HFF-Myc (cell line): ENCODE data around the gene PRKG2.

Experiments used
- DNase-seq: peaks from one replicate; pipeline ENCODE4 v3.0.0-alpha.2; 2011; ENCODE audit warnings: low read depth; ENCODE audit errors: extremely low read depth
- H3K4me3 ChIP-seq: replicated peaks from 2 replicates; pipeline ENCODE4 v1.5.1; 2011; ENCODE audit warnings: low read depth, mild to moderate bottlenecking, control low read depth, low read length
- TF ChIP-seq, protein P1 (sequence below): IDR thresholded peaks from 2 replicates; pipeline ENCODE4 v1.5.1; 2012; ENCODE audit warnings: mild to moderate bottlenecking, low read depth, low read length, control low read depth; ENCODE audit errors: missing control alignments

Gene PRKG2

DNA sequence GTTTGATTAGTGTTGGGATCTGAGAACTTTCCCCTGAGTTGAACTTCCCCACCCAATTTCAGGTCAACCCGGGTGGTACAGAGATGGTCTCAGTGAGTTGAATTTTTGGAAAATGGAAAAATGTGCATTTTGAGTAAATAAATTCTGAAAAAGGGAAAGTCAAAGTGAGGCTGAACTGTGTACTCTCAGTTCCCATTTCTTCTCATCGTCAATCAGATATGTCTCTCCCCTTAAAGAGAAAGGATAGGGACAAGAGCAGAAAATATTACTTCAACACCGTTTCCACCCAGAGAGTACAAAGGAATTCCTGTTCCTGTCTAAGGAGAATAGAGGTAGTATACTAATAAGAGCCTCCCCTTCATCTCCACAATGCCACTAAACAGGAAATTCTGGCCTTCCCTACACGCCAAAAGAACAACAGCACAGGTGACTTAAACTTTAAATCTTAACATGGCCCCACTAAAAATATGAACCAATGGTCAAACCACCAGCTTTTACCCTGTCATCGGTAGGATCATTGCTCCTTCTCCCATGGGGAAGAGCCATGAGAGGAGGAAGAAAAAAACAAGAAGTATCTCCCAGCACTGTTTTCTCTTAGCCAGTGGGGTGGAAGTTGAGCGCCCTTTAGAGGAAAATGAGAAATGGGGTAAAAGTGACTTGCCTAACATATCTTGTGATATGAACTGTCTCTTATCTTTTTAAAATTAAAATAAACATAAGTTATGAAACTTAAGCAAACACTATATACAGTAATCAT, 154.3 kb downstream of the PRKG2 start:
- TF ChIP-seq, protein P1, sequence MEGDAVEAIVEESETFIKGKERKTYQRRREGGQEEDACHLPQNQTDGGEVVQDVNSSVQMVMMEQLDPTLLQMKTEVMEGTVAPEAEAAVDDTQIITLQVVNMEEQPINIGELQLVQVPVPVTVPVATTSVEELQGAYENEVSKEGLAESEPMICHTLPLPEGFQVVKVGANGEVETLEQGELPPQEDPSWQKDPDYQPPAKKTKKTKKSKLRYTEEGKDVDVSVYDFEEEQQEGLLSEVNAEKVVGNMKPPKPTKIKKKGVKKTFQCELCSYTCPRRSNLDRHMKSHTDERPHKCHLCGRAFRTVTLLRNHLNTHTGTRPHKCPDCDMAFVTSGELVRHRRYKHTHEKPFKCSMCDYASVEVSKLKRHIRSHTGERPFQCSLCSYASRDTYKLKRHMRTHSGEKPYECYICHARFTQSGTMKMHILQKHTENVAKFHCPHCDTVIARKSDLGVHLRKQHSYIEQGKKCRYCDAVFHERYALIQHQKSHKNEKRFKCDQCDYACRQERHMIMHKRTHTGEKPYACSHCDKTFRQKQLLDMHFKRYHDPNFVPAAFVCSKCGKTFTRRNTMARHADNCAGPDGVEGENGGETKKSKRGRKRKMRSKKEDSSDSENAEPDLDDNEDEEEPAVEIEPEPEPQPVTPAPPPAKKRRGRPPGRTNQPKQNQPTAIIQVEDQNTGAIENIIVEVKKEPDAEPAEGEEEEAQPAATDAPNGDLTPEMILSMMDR: no peak
- H3K4me3 ChIP-seq: no peak overlapping the region
- DNase-seq: no peak

DNA sequence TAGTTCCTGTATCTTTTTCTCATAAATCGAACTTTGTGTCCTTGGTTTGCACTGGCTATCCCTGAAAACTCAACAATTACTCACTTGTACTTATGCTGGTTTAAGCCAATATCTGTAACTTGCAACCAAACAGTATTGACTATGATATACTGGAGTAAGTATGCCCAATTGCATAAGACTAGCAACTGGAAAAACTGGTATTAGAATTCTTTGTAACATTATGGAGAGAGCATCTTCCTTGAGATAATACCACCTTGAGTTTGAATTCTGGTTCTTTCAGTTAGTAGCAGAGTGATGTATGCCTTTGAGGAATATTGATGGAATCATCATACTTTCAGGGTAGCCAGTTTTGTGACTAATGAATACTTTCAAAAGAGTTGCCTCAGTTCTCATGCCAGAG, 156.4 kb downstream of the PRKG2 start:
- no peak for DNase-seq
- TF ChIP-seq, protein P1: no peak
- H3K4me3 ChIP-seq: no peak overlapping the region

DNA sequence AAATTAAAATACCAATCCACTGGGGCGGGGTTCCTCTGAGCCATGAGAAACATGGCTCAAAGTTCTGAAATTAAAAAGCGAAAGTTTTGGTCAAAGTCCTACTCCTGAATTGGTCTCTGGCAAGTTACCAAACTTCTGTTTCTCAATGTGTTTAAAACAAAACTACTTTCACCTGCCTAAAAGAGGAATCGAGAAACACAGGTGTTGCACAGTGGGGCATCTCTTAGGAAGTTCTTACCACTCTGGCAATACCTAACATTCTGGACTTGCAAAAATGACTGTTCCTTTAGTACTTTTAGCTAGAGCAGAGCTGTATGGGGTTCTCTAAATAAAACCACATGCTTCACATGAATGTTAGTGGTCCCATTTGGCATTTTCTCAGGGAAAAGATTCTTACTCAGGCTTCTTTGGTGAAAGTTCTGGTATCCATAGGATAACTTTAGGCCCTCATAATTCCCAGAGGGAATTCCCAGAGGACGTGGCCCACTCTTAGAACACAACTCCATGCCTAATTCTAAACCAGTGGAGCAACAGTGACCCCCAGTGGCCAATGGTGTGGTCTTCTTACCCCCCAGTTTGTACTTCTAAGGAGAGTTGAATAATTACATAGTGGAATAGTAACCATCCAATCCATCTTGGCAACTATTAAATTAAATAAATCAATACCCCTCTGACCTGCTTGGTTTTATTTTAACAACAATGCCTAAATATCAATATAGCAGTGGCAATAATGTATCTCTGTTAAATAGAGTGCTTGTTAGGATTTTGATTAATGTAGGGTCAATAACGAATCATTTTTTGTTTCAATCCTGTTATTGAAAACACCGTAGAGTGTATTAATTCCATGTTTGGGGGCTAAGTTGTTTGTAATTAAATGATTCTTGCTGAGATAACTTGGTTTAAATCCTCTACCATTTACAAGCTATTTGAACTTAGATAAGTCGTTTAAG, 162.6 kb downstream of the PRKG2 start:
- no peak overlapping the region for H3K4me3 ChIP-seq
- TF ChIP-seq, protein P1: peak; percentile 72
- peak; percentile 32 for DNase-seq

DNA sequence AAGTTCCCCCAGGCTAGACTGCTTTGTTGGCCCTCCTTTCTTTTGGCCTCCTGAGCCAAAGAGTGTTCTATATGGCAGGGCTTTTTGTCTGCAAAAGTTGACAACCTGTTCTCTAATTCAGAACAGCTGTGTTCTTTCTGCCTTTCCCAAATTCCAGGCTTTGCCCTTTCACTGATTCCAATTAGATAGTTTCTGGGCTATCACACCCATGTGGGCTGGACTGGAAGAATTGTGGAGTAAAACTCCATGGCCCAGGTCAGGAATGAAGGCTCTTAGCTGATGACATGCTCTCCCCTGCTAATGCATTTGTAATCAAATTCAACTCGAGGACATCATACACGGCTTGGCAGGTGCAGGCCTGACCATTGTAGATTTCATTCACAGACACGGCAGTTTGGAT, 165.1 kb downstream of the PRKG2 start:
- no peak overlapping the region for H3K4me3 ChIP-seq
- TF ChIP-seq, protein P1: no peak
- DNase-seq: no peak

DNA sequence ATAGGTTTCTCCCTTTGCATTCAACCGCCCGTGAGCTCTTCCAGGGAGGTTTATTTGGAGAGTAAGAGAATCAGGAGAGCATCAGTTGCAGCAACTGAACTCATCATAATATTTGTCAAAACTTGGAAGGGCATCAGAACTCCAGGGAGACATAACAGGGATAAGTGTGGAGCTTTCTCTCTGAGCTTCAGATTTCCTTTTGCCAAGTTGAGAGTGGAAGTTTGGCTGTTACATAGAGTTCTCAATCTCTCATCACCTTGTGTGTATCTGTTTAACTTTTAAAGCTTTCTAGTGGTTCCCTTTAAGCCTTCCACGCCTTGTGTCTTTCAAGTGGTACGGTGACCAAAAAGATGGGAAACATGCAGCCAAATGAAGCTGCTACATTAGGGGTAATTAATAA, 165.7 kb downstream of the PRKG2 start:
- TF ChIP-seq, protein P1: no peak
- no peak overlapping the region for H3K4me3 ChIP-seq
- no peak for DNase-seq

DNA sequence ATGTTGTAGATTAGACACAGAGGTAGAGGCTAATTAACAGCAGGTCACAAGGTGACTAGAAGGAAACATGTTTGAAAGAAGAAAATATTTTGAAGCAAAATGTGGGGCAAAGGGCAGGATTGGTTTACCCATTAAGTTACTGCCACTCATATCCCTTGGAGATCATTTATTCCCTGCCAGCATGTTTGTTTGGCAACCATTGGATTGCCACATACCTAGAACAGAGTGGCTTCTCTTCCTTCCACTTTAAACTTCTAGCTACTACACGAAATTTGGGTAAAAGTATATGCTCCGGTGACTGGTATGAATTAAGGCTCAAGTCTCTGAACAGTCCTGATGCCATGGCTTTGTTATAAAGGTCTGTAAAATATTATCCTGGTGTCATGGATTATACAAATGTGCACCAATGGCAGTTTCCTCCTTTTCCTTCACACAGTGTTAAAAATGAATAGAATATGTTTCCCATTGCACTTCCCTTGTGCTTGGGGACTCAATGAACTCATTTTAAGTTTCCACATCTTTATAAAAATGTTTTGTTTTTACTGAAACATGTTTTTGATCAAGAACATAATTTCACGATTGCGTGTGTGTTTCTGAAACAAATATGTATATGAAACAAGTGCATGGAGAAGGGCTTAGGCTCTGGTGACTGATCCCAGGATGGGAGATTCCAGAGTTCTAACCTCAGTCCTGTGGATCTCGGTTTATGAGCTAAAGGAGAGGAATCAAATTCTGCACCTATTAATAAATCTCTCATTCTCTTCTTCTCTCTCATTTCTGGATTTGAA, 172.2 kb downstream of the PRKG2 start:
- TF ChIP-seq, protein P1: no peak
- DNase-seq: no peak
- no peak overlapping the region for H3K4me3 ChIP-seq
